ENCODE data around the gene AFF3.

Gene AFF3

GRCh38 chr2:100019499-100019898, 122.9 kb downstream of the AFF3 start:
- H3K27ac ChIP-seq (ENCODE audit: low read length), result no peak overlapping the region
- H3K4me3 ChIP-seq (ENCODE audit: low read length), result no peak overlapping the region
- peaks cover 17% of the 10 kb centered on the region for H3K36me3 ChIP-seq (replicated peaks; ENCODE audit: low read depth, low read length)
- no peak overlapping the region for H3K9ac ChIP-seq (ENCODE audit: low read length)
- no peak for TF ChIP-seq EZH2phosphoT487 (IDR thresholded peaks at IDR 0.05; ENCODE audit: low read depth)
- no peak for TF ChIP-seq CTCF (IDR thresholded peaks at IDR 0.05; ENCODE audit: low read depth, low read length)
- peaks cover 38% of the 10 kb centered on the region for H3K79me2 ChIP-seq (ENCODE audit: low read length)
- H3K4me1 ChIP-seq (ENCODE audit: low read length), result no peaks in the 10 kb centered on the region
- H3K27me3 ChIP-seq (ENCODE audit: low read depth, low read length), result no peaks in the 10 kb centered on the region
- no peaks in the 10 kb centered on the region for H3K9me3 ChIP-seq (ENCODE audit: insufficient read depth, low read length)
- H3K4me2 ChIP-seq (ENCODE audit: low read length), result no peak overlapping the region
- peaks cover 38% of the 10 kb centered on the region for H4K20me1 ChIP-seq (ENCODE audit: insufficient read depth, low read length)
- H2AFZ ChIP-seq (ENCODE audit: low read depth, low read length), result no peak overlapping the region

- Histone ChIP-seq H3K4me2 (ENCODE audit: low read length) (no peak overlapping the region), H3K27ac (ENCODE audit: low read length) (no peak overlapping the region), H3K36me3 (replicated peaks; ENCODE audit: low read depth, low read length) (peaks cover 17% of the 10 kb centered on the region), H3K27me3 (ENCODE audit: low read depth, low read length) (no peaks in the 10 kb centered on the region), H3K9me3 (ENCODE audit: insufficient read depth, low read length) (no peaks in the 10 kb centered on the region), H3K4me3 (ENCODE audit: low read length) (no peak overlapping the region), H3K9ac (ENCODE audit: low read length) (no peak overlapping the region), H4K20me1 (ENCODE audit: insufficient read depth, low read length) (peaks cover 42% of the 10 kb centered on the region), H3K79me2 (ENCODE audit: low read length) (peaks cover 36% of the 10 kb centered on the region), H2AFZ (ENCODE audit: low read depth, low read length) (no peak overlapping the region), H3K4me1 (ENCODE audit: low read length) (no peaks in the 10 kb centered on the region)
- TF ChIP-seq CTCF (IDR thresholded peaks at IDR 0.05; ENCODE audit: low read depth, low read length) (no peak), EZH2phosphoT487 (IDR thresholded peaks at IDR 0.05; ENCODE audit: low read depth) (no peak)
These were observed 123.8 kb downstream of the AFF3 start for GRCh38 chr2:100018341-100019193.

- Histone ChIP-seq H3K27ac (ENCODE audit: low read length) (no peak overlapping the region), H3K9ac (ENCODE audit: low read length) (no peak overlapping the region), H3K9me3 (ENCODE audit: insufficient read depth, low read length) (no peaks in the 10 kb centered on the region), H3K79me2 (ENCODE audit: low read length) (peaks cover 27% of the 10 kb centered on the region), H3K4me2 (ENCODE audit: low read length) (no peak overlapping the region), H3K36me3 (replicated peaks; ENCODE audit: low read depth, low read length) (peaks cover 17% of the 10 kb centered on the region), H3K4me3 (ENCODE audit: low read length) (no peak overlapping the region), H3K27me3 (ENCODE audit: low read depth, low read length) (no peaks in the 10 kb centered on the region), H3K4me1 (ENCODE audit: low read length) (no peaks in the 10 kb centered on the region), H2AFZ (ENCODE audit: low read depth, low read length) (no peak overlapping the region), H4K20me1 (ENCODE audit: insufficient read depth, low read length) (peaks cover 33% of the 10 kb centered on the region)
- TF ChIP-seq CTCF (IDR thresholded peaks at IDR 0.05; ENCODE audit: low read depth, low read length), result no peak
- TF ChIP-seq EZH2phosphoT487 (IDR thresholded peaks at IDR 0.05; ENCODE audit: low read depth), result no peak
These were observed 124.8 kb downstream of the AFF3 start for GRCh38 chr2:100017633-100018032.

- Histone ChIP-seq H3K4me1 (ENCODE audit: low read length) (0 out of 2 replicates have a peak, but pooled peaks cover 2% of the 10 kb centered on the region), H3K27ac (ENCODE audit: low read length) (no peak overlapping the region), H3K36me3 (replicated peaks; ENCODE audit: low read depth, low read length) (peaks cover 17% of the 10 kb centered on the region), H3K27me3 (ENCODE audit: low read depth, low read length) (no peaks in the 10 kb centered on the region), H4K20me1 (ENCODE audit: insufficient read depth, low read length) (peaks cover 35% of the 10 kb centered on the region), H3K4me3 (ENCODE audit: low read length) (no peak overlapping the region), H3K79me2 (ENCODE audit: low read length) (peaks cover 19% of the 10 kb centered on the region), H2AFZ (ENCODE audit: low read depth, low read length) (no peak overlapping the region), H3K9me3 (ENCODE audit: insufficient read depth, low read length) (no peaks in the 10 kb centered on the region), H3K9ac (ENCODE audit: low read length) (no peak overlapping the region), H3K4me2 (ENCODE audit: low read length) (no peak overlapping the region)
- TF ChIP-seq CTCF (IDR thresholded peaks at IDR 0.05; ENCODE audit: low read depth, low read length) (no peak), EZH2phosphoT487 (IDR thresholded peaks at IDR 0.05; ENCODE audit: low read depth) (no peak)
These were observed 125.6 kb downstream of the AFF3 start for GRCh38 chr2:100016756-100017155.
